ENCODE data around the gene ZBTB2. TPM values are rescaled to one million over a fixed set of nuclear protein-coding genes. Genes with fewer than 3 reads are reported as not detected.

ZBTB2 gene
- total RNA-seq, 1 experiment from 2014 or later: 31.4 TPM

- WGBS (ENCODE audit: extremely low coverage, insufficient read length, low lambda C conversion rate): no CpG with 5 or more reads among the region's 7 CpGs
Measured at GRCh38 chr6:151409679-151410078, 18.3 kb upstream of the ZBTB2 start.

More at GRCh38 chr6:151409679-151410078, 18.3 kb upstream of the ZBTB2 start:
- Histone ChIP-seq H4K91ac (ENCODE audit: insufficient read length, low read depth, low read length) (no peak overlapping the region), H3K79me2 (ENCODE audit: insufficient read depth, low read length) (no peaks in the 10 kb centered on the region), H3K14ac (ENCODE audit: insufficient read depth, low read length) (no peak overlapping the region), H2BK15ac (ENCODE audit: low read depth, low read length) (no peak overlapping the region), H3K18ac (ENCODE audit: insufficient read length, low read depth, low read length) (no peak overlapping the region), H2BK20ac (ENCODE audit: low read depth, low read length, poor library complexity, severe bottlenecking) (no peak overlapping the region), H3K4me1 (ENCODE audit: insufficient read depth, low read length) (no peaks in the 10 kb centered on the region), H3K27me3 (ENCODE audit: insufficient read depth, low read length) (no peaks in the 10 kb centered on the region), H2AFZ (ENCODE audit: low read length) (no peak overlapping the region), H4K8ac (replicated peaks; ENCODE audit: insufficient read length, low read depth, low read length) (no peak overlapping the region), H3T11ph (ENCODE audit: low read length) (no peak overlapping the region), H2BK120ac (ENCODE audit: low read depth, low read length, poor library complexity, severe bottlenecking) (no peak overlapping the region), H3K79me1 (ENCODE audit: insufficient read depth, low read depth, low read length, poor library complexity, severe bottlenecking) (no peaks in the 10 kb centered on the region), H3K23me2 (ENCODE audit: insufficient read length, low read depth, low read length, poor library complexity, severe bottlenecking) (no peaks in the 10 kb centered on the region), H4K5ac (ENCODE audit: insufficient read length, low read depth, low read length) (no peak overlapping the region), H2AK5ac (ENCODE audit: insufficient read length, low read length) (no peak overlapping the region), H3K4me2 (ENCODE audit: insufficient read depth, insufficient read length, low read length) (no peak overlapping the region), H3K9ac (ENCODE audit: extremely low read depth, insufficient read length, low read length) (no peak overlapping the region), H3K56ac (ENCODE audit: insufficient read length, low read depth, low read length) (no peak overlapping the region), H3K9me3 (ENCODE audit: control insufficient read depth, low read depth, low read length) (no peaks in the 10 kb centered on the region), H3K23ac (ENCODE audit: insufficient read length, low read depth, low read length) (no peak overlapping the region), H3K27ac (ENCODE audit: insufficient read length, low read depth, low read length) (no peak overlapping the region), H2BK5ac (ENCODE audit: insufficient read length, low read length) (no peak overlapping the region), H2BK12ac (ENCODE audit: insufficient read length, low read depth, low read length) (no peak overlapping the region), H3K4ac (ENCODE audit: low read depth, low read length) (no peak overlapping the region), H4K20me1 (ENCODE audit: control insufficient read depth, insufficient read depth, insufficient read length) (no peaks in the 10 kb centered on the region)
- H3K36me3 Mint-ChIP-seq (ENCODE audit: insufficient read depth in 1 of 3, low read depth in 3 of 3): peaks cover 37 to 72% (median 42%) of the 10 kb centered on the region in 3 experiments
- H3K27ac Mint-ChIP-seq: peak overlapping the region in 2 of 3 experiments; percentile 37 to 56; a peak in 3 of 7 replicates
- no peak for DNase-seq
- no peaks in the 10 kb centered on the region for H3K27me3 Mint-ChIP-seq (ENCODE audit: low read depth)
- H3K4me1 Mint-ChIP-seq: no peaks in the 10 kb centered on the region
- no peak for TF ChIP-seq CTCF (conservative IDR thresholded peaks at IDR 0.05)
- no peaks in the 10 kb centered on the region; a peak in 1 of 5 replicates for H3K9me3 Mint-ChIP-seq
- H3K4me3 Mint-ChIP-seq: no peak overlapping the region
